Fibroblast of lung (primary cell): ENCODE measurements around the gene GNAI1. TPM values are rescaled to one million over a fixed set of nuclear protein-coding genes. Genes with fewer than 3 reads are reported as not detected.

ENCODE experiments used
- DNase-seq, 2 donors: peaks; one replicate each; pipeline versions ENCODE4 v3.0.0 to v3.0.0-alpha.2; 2010; ENCODE audit warnings: low read depth in 2 of 2
- H2AFZ ChIP-seq: 2 replicates; pipeline ENCODE4 v1.5.1; 2012; ENCODE audit warnings: low read length, control low read depth, inconsistent platforms
- H3K27ac ChIP-seq: 2 replicates; pipeline ENCODE4 v1.5.1; 2011; ENCODE audit warnings: low read length, control low read depth; ENCODE audit not compliant: insufficient read depth
- H3K27me3 ChIP-seq: 2 replicates; pipeline ENCODE4 v1.5.1; 2011; ENCODE audit warnings: mild to moderate bottlenecking, low read length; ENCODE audit not compliant: control insufficient read depth, insufficient read depth
- H3K36me3 ChIP-seq: 2 replicates; pipeline ENCODE4 v1.5.1; 2011; ENCODE audit warnings: low read length; ENCODE audit not compliant: control insufficient read depth, insufficient read depth
- H3K4me1 ChIP-seq: 2 replicates; pipeline ENCODE4 v1.5.1; 2011; ENCODE audit warnings: low read length; ENCODE audit not compliant: control insufficient read depth, insufficient read depth; ENCODE audit errors: extremely low read depth
- H3K4me2 ChIP-seq: 2 replicates; pipeline ENCODE4 v1.5.1; 2011; ENCODE audit warnings: low read length, control low read depth; ENCODE audit not compliant: insufficient read depth; ENCODE audit errors: extremely low read depth
- H3K4me3 ChIP-seq, 4 experiments: fragments of 200-600 bp in 1 of 4; sonication (generic) in 1 of 4; replicated peaks in 1 of 4; 2 replicates each; pipeline ENCODE4 v1.5.1; 2011 to 2016; ENCODE audit warnings: low read length in 4 of 4, low read depth in 3 of 4, mild to moderate bottlenecking in 3 of 4, control low read depth in 2 of 4, inconsistent platforms in 1 of 4, mixed read lengths in 1 of 4; ENCODE audit not compliant: insufficient read depth in 1 of 4; ENCODE audit errors: control extremely low read depth in 1 of 4
- H3K79me2 ChIP-seq: 2 replicates; pipeline ENCODE4 v1.5.1; 2012; ENCODE audit warnings: mild to moderate bottlenecking, low read length, inconsistent platforms; ENCODE audit not compliant: control insufficient read depth, insufficient read depth
- H3K9ac ChIP-seq: 2 replicates; pipeline ENCODE4 v1.5.1; 2011; ENCODE audit warnings: mild to moderate bottlenecking, low read length, control low read depth; ENCODE audit not compliant: insufficient read depth
- H3K9me3 ChIP-seq: 2 replicates; pipeline ENCODE4 v1.5.1; 2012; ENCODE audit warnings: low read depth, low read length; ENCODE audit not compliant: control insufficient read depth, insufficient read depth
- H4K20me1 ChIP-seq: 2 replicates; pipeline ENCODE4 v1.5.1; 2011; ENCODE audit warnings: low read length; ENCODE audit not compliant: control insufficient read depth, insufficient read depth; ENCODE audit errors: extremely low read depth
- EZH2 ChIP-seq: IDR thresholded peaks from 2 replicates; pipeline ENCODE4 v1.5.1; 2012; ENCODE audit warnings: low read length, control low read depth, mild to moderate bottlenecking; ENCODE audit errors: missing control alignments
- polyA plus RNA-seq, 2 donors: library from polyadenylated mRNA; depleted of rRNA in 1 of 2; stranded (reverse) in 1 of 2; unstranded in 1 of 2; fragments of >200 nt; gene quantifications; 2 replicates each; pipeline ENCODE4 v1.2.1, GENCODE V29; 2011 to 2012; ENCODE audit warnings: missing spikeins in 1 of 2
- total RNA-seq: library from RNA; depleted of rRNA; stranded (reverse); fragments of >200 nt; gene quantifications from 2 replicates; pipeline ENCODE4 v1.2.1, GENCODE V29; 2014
- TF ChIP-seq, protein P1 (sequence below), 2 donors: IDR thresholded peaks in 1 of 2; conservative IDR thresholded peaks in 1 of 2; 1 replicate in 1 of 2; 2 replicates in 1 of 2; pipeline ENCODE4 v1.5.1; 2011 to 2012; ENCODE audit warnings: low read length in 2 of 2, control low read depth in 1 of 2, inconsistent platforms in 1 of 2, low read depth in 1 of 2, mild to moderate bottlenecking in 1 of 2

GNAI1 gene
- total and polyA plus RNA-seq, 2 donors (not counting 1 experiment from before 2014, with no cell fraction given): 68.9 to 81.8 TPM

DNA sequence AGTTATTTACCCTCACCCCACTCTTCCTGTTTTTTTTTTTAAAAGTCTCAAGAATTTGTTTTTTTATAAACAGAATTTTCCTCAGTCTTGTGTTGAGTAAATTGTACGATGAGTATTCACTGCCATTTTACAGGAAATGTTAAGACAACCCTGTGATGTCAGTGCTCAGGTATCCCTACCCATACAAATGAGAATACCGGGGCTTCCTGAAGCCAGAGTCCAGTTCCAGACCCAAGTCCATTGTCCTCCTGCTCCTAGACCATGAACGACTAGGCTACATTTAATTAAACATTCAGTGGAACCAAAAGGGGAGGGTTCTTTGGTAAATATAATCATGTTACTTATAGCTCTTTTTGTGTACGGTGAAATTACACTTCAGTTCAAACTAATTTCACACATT is 79.2 kb downstream of the GNAI1 start:
- Histone ChIP-seq H3K4me2 (no peak overlapping the region), H2AFZ (no peak overlapping the region), H3K4me1 (peaks cover 4% of the 10 kb centered on the region), H3K27me3 (no peaks in the 10 kb centered on the region), H3K79me2 (no peaks in the 10 kb centered on the region), H3K27ac (no peak overlapping the region), H4K20me1 (no peaks in the 10 kb centered on the region), H3K36me3 (no peaks in the 10 kb centered on the region), H3K9ac (no peak overlapping the region), H3K9me3 (no peaks in the 10 kb centered on the region), H3K4me3 (no peak overlapping the region)
- DNase-seq: no peak
- TF ChIP-seq, protein P1, sequence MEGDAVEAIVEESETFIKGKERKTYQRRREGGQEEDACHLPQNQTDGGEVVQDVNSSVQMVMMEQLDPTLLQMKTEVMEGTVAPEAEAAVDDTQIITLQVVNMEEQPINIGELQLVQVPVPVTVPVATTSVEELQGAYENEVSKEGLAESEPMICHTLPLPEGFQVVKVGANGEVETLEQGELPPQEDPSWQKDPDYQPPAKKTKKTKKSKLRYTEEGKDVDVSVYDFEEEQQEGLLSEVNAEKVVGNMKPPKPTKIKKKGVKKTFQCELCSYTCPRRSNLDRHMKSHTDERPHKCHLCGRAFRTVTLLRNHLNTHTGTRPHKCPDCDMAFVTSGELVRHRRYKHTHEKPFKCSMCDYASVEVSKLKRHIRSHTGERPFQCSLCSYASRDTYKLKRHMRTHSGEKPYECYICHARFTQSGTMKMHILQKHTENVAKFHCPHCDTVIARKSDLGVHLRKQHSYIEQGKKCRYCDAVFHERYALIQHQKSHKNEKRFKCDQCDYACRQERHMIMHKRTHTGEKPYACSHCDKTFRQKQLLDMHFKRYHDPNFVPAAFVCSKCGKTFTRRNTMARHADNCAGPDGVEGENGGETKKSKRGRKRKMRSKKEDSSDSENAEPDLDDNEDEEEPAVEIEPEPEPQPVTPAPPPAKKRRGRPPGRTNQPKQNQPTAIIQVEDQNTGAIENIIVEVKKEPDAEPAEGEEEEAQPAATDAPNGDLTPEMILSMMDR (conservative IDR thresholded peaks at IDR 0.05 in 1 of 2, IDR thresholded peaks at IDR 0.05 in 1 of 2; ENCODE audit: low read depth in 1 of 2, low read length in 2 of 2): no peak
- no peak for TF ChIP-seq EZH2

DNA sequence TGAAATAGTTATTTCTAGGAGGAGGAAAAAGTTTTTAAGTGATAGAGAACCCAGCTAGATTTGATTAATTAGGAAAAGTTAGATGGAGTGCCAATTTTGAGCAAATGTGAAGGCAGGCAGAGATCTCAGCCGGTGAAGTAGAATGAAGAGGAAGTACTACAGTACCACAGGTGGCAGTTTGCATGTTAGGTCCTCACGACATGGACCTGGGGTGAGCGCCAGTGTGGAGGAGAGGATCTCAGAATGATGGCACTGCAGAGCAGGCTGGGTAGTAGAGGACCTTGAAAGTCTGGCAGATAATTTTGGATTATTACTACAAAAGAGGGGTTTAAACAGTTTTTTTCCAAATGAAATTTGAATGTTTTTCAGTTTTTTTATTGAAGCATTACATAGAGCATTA is 81.1 kb downstream of the GNAI1 start:
- Histone ChIP-seq H2AFZ (no peak overlapping the region), H3K4me2 (no peak overlapping the region), H3K4me3 (no peak overlapping the region), H3K9ac (no peak overlapping the region), H3K27ac (no peak overlapping the region), H3K79me2 (no peaks in the 10 kb centered on the region), H4K20me1 (no peaks in the 10 kb centered on the region), H3K27me3 (no peaks in the 10 kb centered on the region), H3K9me3 (no peaks in the 10 kb centered on the region), H3K4me1 (peaks cover 4% of the 10 kb centered on the region), H3K36me3 (peaks cover 2% of the 10 kb centered on the region)
- DNase-seq: no peak
- TF ChIP-seq EZH2: no peak
- TF ChIP-seq, protein P1 (conservative IDR thresholded peaks at IDR 0.05 in 1 of 2, IDR thresholded peaks at IDR 0.05 in 1 of 2; ENCODE audit: low read depth in 1 of 2, low read length in 2 of 2): no peak

DNA sequence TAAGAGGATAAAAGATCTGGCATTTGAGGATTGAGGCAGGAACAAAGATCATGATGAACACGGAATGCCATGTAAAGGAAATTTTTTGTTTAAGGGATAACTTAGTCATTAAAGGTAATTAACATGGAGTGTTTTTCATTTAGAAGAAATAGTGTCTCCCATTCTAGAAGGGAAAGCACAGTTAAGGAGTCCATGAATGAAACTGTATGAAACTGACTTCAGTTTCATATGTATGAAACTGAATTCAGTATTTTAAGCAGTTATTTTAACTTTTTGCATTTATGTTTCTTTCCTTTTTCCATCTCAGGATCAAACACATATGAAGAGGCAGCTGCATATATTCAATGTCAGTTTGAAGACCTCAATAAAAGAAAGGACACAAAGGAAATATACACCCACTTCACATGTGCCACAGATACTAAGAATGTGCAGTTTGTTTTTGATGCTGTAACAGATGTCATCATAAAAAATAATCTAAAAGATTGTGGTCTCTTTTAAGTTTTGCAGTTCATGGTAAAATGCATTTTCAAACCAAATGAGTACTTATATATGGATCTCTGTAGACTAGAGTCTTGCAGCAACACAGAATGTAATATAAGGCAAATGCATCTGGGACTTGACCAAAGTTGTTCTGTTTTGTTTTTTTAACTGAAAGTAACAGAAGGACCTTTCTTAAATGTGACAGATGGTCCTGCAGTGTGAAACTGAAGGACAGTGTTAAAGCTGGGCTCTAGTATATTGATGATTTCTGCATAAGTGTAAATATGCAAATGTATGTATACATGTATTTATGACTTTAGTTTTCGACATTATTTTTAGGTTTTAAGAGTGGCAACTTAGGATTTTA is 82.6 kb downstream of the GNAI1 start:
- no peak for TF ChIP-seq EZH2
- TF ChIP-seq, protein P1 (conservative IDR thresholded peaks at IDR 0.05 in 1 of 2, IDR thresholded peaks at IDR 0.05 in 1 of 2; ENCODE audit: low read depth in 1 of 2, low read length in 2 of 2): no peak
- Histone ChIP-seq H3K4me3 (no peak overlapping the region), H3K9me3 (no peaks in the 10 kb centered on the region), H3K79me2 (no peaks in the 10 kb centered on the region), H3K27ac (no peak overlapping the region), H3K36me3 (peaks cover 2% of the 10 kb centered on the region), H2AFZ (no peak overlapping the region), H3K4me2 (no peak overlapping the region), H3K9ac (no peak overlapping the region), H3K27me3 (no peaks in the 10 kb centered on the region), H3K4me1 (peaks cover 4% of the 10 kb centered on the region), H4K20me1 (no peaks in the 10 kb centered on the region)
- no peak for DNase-seq
